GM21390 (cell line): ENCODE results near the gene SFT2D2.
A peak's percentile ranks its signal among the peaks of the same experiment; 100 is the strongest.
"Not testable (repeated sequence)": the region's sequence is repeated elsewhere in the genome, so short reads cannot be mapped to it uniquely, and the experiment has no call there.

ENCODE experiments used
- ATAC-seq: cut with Tn5 transposase; IDR thresholded peaks from one replicate; pipeline ENCODE4 v1.9.1; 2021; ENCODE audit not compliant: unreplicated experiment

The SFT2D2 gene

DNA sequence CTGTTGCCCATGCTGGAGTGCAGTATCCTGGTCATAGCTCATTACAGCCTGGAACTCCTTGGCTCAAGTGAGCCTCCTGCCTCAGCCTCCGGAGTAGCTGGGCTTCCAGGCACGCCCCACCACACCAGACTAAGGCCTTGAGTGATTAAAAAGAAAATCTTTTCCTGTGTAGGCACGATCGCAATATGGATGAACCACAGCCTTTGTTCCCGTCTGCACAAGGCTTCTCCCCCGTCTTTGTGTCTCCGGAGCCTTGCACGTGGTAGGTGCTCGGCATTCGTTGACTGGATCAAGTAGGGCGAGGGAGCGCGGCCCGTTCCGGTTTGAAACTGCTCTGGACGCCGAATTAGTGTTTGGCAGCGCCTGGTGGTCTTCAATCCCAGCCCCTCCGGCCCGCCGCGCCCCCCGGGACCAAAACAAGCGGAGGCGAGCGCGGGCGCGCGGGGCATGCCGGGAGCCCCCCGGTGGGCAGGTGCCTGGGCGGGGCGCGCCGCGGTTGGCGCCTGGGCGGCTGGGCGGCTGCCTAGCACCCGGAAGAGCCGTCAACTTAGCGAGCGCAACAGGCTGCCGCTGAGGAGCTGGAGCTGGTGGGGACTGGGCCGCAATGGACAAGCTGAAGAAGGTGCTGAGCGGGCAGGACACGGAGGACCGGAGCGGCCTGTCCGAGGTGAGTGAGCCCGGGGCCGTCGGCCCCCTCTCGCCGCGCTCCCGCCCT, at the start of gene SFT2D2:
Gene SFT2D2, plus strand, starts transcription at position 529 of the 715 bp plus-strand sequence. Its CDS starts 76 bp downstream, at position 605.
- peak; percentile 68 for ATAC-seq

DNA sequence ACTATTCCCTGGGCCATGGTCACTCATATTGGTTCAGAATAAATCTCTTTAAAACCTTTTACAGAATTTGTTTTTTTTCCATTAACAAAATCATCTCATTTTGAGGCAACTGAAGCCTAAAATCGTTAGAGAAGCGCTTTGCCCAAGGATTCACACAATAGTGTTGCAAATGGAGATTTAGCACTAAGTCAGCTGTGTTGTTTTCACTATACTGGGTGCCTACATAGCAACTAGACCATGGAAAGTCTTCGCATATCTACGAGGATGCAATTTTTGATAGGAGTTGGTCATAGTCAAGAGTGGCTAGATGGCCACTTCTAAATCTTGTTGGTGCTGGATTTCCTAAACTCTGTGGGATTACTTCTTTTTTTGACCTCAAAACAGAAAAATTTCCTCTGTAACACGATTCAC, 47.6 kb upstream of the SFT2D2 start:
- no peak for ATAC-seq

DNA sequence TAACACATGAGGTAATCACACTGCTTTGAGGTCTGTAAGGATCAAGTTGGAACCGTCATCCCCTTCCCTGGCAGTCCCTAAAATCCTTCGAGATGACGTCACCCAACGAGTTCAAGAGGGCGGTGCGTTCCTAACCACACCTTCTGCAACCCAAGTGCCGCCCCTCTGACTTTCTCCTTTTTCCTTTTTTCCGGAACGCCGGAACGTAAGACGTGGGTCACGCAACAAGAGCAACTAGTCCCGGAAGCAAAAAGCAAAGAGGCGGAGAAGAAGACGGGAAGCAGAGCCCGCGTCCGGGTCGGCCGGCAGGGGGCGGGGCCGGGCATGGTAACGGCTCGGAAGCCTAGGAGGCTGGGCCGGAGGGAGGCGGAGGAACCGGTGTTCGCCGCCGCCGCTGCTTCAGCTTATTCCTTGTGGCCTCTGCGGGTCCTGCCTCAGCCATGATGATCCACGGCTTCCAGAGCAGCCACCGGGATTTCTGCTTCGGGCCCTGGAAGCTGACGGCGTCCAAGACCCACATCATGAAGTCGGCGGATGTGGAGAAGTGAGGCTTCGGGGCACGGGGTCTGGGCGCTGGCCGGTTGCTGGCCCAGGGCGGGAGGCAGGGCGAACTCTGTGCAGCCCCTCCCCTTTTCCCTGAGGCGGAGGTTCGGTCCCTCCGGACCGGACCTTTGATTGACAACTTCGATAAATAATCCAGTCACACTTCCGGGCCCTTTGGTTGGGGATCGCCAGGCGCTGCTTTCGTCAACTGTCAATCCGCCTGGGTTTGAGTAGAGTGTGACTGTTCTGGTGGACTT, 47.0 kb upstream of the SFT2D2 start, which contains the start of gene TIPRL:
Gene TIPRL, plus strand, starts transcription at position 325 of the 800 bp plus-strand sequence. Its CDS starts 116 bp downstream, at position 441.
- peak; percentile 95 for ATAC-seq

DNA sequence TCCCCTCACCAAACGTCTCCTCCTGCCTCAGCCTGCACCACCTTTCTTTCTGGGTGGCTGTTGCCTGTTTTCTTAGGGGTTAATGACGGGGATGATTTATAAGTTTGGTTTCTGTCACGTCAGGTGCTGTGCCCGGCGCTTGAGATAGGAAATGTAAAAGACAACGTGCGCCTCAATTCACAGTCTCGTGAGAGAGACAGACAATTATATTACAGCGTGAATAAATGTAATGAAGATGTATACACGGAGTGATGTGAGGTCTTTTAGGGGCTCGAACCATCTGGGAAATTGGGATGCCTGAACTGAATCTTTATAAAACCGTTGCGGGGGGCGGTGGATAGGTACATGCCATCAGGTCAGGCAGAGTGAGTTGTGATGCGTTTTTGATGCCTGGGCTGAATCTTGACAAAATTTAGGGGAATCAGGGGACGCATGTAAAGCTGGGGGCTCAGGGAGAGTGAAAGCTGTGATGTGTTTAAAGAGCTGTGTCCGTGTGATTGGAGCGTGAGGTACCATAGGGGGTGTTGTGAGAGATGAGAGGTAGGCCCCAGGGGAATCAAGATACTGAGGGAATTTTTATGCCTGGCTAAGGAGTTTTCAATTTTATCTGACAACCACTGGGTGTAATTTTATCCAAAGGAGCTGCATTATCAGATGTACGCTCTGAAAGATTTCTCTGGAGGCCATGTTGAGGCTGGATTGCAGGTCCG, 46.2 kb upstream of the SFT2D2 start:
- ATAC-seq, result peak; percentile 1

DNA sequence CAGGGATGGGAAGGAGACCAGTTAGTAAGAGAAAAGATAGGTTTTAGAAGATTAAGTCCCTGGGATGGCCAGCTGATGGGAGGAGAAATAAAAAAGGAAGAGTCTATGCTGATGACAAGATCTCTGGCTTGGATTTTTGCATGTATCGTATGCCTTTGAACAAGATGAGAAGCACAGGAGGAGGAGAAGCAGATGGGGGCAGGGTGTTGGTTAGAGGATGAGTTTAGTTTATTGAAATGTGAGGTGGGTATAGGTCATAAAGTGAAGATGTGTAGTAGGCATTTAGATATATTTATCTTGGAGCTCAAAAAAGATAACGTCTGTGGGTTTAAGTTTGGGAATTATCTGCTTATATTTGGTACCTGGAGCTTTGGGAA, 45.7 kb upstream of the SFT2D2 start:
- no peak for ATAC-seq

DNA sequence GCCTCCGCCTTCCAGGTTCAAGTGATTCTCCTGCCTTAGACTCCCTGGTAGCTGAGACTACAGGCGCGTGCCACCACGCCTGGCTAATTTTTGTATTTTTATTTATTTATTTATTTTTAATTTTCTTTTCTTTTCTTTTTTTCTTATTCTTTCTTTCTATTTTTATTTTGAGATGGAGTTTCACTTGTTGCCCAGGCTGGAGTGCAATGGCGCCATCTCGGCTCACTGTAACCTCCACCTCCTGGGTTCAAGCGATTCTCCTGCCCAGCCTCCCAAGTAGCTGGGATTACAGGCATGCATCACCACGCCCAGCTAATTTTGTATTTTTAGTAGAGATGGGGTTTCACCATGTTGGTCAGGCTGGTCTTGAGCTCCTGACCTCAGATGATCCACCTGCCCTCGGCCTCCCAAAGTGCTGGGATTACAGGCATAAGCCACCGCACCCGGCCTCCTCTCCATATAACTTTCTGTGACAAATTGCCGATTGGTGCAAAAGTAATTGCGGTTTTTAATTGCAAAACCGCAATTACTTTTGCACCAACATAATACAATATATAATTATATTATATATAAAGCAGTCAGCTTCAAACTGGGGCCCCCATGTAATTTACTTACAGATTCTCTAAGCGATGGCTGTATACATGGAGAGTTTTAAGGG, 44.6 kb upstream of the SFT2D2 start:
- ATAC-seq, result not testable (repeated sequence)

DNA sequence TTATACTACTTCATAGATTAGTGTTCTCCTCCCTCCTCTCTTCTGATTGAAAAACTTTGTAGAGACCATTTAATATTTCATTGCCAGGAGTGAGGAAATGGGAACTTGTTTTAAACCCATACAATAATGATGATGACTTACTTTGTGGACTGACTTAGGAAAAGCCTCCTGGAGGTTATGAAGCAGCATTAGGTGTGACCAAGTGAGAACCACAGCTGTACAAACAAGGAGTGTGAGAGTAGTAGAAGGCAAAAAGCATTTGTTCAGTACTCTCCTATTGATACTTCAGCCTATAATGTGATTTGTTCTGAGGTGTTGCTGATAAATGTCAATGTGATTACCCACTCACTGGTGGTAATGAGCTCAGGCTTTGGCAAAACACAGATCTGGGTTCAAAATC, 38.6 kb upstream of the SFT2D2 start:
- ATAC-seq, result no peak

DNA sequence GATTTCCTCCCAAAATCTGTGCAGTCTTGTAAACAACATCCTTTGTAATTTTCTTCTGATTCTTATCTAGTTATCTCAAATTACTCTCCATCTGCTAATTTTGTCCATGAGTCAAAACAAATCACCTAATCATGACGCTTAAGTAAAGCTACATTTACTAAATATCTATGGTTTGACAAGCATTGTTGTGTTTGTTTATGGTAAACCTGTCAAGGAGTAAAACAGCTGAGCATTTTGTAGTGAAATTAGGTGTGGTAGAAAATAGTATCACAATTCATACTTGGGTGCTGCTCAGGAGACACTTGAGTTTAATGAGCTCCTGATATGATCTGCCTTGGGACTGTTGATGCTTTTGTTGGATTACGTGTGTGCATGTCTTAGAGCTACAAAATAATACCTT, 35.4 kb upstream of the SFT2D2 start:
- ATAC-seq, result no peak

DNA sequence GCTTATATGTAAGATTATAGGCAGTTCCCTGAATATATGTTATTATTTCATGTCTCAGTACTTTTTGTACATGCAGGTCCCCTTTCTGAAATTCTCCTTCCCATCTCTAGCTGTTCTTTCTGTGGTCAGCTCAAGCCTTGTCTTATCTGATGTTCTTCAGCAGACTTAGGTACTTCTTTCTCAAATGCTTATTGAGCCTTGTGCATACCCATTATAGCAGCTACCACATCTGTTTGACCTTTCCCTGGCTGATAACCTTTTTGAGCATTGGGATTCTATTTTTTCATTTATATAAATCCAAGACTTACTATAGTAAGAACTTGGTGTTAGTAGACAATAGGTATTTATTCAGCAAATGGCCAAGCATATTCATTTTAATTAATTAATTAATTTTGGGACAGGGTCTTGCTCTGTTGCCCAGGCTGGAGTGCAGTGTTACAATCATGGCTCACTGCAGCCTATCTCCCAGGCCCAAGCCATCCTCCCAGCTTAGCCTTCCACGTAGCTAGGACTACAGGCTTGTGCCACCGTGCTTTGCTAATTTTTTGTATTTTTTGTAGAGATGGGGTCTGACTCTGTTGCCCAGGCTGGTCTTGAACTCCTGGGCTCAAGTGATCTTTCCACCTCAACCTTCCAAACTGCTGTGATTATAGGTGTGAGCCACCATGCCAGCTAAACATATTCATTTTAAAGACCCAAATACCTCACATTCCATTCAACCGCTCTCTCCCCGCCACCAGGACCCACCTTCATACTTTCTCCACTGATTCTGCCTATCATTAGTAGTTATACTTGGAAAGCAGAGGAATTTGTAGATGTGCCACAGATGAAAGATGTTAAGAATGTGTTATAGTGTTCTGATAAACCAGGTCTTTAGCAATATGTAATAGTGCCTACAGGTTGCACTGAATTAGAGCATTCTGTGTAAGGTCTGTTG, 30.3 kb upstream of the SFT2D2 start:
- ATAC-seq, result no peak

DNA sequence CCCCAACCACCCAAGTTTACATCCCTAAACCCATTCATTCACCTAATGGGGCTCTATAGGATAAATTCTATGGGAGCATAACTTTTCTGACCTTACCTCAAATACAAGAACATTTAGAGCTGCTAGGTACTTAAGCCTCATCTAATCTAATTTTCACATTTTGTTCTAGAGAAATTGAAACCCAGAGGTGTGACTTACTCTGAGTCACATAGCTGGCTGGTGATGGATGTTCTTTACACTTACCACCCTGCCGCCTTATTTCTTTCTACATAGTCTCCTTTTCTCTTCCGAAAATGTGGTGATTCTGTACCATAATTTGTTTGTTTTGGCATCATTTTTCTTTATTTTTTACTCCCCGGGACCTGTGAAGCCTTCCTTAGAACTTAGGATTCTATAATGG, 26.7 kb upstream of the SFT2D2 start:
- ATAC-seq, result no peak

DNA sequence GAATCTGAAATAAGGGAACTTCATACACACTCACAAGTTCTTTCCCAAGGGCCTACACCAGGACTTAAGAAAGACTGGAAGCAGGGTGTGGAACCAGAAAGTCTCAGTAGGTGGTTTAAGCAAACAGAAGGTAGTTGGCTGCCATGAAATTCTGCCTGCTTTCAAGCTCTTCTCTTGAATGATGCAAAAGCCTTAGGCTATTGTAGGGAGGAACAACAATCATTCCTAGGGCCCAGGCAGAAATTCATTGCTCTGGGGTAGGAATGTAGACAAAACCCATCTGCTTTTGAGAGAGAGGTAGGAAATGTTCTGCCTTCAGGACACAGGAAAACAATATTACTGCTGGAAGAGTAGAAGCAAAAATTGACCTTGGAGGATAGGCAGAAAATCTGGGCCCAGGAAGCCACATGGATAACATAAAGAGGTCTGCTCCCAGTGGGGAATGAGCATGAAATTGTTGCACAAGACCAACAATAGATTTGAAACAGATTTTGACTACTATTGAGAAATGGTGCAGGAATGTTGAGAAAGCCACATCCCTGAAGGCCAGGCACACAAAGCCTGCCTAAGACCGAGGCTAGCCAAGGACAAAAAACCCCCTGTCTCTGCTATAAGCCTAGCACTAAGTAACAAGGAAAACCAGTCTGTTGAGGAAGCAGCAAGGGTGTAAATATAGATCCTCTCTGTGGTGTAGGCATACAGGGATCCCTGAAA, 22.7 kb upstream of the SFT2D2 start:
- ATAC-seq, result no peak

DNA sequence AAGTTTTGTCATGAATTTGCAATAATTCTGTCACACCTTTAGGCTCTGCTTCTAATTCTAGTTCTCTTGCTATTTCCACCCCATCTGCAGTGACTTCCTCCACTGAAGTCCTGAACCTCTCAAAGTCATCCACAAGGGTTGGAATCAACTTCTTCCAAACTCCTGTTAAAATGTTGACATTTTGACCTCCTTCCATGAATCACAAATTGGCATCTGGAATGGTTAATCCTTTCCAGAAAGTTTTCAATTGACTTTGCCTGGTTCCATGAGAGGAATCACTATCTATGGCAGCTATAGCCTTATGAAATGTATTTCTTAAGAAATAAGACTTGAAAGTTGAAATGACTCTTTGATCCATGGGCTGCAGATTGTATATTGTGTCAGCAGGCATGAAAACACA, 19.7 kb upstream of the SFT2D2 start:
- ATAC-seq, result no peak

DNA sequence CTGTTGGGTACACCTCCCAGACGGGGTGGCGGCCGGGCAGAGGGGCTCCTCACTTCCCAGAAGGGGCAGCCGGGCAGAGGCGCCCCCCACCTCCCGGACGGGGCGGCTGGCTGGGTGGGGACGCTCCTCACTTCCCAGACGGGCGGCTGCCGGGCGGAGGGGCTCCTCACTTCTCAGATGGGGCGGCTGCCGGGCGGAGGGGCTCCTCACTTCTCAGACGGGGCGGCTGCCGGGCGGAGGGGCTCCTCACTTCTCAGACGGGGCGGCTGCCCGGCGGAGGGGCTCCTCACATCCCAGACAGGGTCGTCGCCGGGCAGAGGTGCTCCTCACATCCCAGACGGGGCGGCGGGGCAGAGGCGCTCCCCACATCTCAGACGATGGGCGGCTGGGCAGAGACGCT, 18.1 kb upstream of the SFT2D2 start:
- not testable (repeated sequence) for ATAC-seq

DNA sequence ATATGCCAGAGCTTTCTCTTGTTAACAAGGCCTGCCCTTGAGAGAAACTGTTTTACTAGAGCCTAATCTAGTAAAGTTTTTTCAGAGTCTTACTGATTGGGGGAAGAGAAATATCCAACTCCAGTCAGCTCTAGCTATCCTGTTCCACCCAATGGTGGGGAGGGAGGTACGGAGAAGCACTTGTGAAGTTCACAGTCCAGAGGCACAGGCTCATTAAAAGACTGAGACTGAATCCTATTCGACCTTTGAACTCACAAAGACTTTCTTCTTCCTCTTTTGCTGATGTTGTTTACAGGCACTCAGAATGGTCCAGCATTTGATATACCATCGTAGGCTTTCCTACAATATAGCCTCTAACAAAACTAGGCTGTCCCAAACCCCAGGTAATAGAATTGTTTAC, 15.5 kb upstream of the SFT2D2 start:
- no peak for ATAC-seq

DNA sequence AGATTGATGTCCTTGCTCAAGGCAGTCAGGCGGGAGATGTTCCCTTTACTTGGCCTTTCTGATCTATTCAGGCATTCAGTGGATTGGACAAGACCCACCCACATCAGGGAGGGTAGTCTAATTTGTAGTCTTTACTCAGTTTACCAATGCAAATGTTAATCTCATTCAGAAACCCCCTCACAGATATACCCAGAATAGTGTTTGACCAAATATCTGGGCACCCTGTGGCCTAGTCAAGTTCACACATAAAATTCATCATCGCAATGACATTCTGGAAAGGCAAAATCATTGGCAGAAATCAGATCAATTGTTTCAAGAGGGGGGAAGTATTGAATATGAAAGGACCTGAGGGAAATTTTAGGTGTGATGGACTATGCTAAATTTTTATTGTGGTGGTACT, 12.5 kb upstream of the SFT2D2 start:
- ATAC-seq, result no peak

DNA sequence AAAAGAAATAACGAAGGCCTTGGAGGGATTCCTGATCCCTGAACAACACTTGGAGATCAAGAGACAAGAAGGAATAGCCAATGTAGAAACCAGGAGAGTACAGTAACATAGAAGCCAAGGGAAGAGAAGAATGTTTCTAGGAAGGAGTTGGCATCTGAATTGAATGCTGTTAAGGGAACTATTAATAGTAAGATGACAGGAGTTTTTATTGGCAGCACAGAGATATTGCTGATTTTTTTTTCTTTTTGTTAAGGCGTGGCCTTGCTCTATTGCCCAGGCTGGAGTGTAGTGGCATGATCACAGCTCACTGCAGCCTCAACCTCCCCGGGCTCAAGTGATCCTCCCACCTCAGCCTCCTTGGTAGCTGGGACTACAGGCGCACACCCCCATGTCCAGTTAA, 9.6 kb upstream of the SFT2D2 start:
- no peak for ATAC-seq

DNA sequence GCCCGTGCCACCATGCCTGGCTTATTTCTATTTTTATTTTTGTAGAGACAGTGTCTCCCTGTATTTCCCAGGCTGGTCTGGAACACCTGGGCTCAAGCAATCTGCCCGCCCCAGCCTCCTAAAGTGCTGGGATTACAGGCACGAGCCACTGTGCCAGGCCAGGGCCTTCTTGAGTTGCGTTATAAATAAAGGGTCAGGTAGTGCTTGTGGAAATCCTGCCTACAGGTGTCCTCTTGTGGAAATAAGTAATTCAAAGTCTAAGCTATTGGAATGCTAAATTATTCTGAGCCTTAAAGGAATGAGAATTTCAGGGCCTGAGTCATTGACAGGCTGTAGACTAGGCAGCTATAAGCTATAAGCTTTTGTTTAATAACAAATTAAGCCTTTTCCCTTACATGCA, 8.1 kb upstream of the SFT2D2 start:
- ATAC-seq, result no peak

DNA sequence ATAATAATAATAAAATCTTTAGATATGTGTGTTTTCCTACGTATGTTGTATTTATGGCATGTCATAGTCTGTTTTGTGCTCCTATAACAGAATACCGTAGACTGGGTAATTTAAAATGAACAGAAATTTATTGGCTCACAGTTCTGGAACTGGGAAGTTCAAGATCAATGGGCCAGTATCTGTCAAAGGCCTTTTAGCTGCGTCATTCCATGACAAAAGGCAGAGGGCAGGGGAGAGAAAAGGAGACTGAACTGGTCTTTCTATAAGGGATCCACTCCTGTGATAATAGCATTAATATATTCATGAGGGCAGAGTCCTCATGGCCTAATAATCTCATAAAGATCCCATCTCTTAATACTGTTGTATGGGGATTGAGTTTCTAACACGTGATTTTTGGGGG, 7.1 kb upstream of the SFT2D2 start:
- ATAC-seq, result no peak

DNA sequence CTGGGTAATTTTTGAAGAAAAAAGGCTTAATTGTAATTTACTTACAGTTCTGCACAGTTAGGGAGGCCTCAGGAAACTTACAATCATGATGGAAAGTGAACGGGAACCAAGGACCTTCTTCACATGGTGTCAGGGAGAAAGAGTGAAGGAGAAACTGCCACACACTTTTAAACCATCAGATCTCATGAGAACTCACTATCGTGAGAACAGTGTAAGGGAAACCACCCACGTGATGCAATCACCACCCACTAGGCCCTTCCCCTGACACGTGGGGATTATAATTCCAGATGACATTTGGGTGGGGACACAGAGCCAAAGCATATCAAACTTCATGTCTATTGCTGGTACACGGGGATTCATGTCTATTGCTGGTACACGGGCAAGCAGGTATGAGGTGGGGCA, 5.3 kb upstream of the SFT2D2 start:
- no peak for ATAC-seq

DNA sequence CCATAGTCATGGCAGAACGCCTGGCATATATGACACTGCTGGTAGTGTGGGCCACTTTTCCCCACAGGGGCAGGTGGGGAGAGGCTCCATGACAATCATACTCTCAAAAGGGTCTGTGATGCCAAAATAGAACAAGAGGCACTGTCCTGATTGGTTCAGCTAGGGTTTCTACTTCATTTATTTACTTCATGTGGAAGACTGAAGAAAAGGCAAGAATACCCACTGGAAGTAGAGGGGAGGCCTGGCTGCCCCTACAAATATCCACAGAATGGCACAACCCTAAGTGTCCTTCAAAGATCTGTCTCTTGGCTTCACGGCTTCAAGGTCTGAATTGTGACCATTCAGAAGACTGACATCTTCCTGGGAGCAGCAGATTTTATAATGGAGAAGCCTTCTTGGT, 4.5 kb upstream of the SFT2D2 start:
- no peak for ATAC-seq
